ENCODE data around the gene KCNK5.

- no peak for TF ChIP-seq CTCF (IDR thresholded peaks at IDR 0.05)
- no peak for TF ChIP-seq EP300 (IDR thresholded peaks at IDR 0.05)
- TF ChIP-seq POLR2A (IDR thresholded peaks at IDR 0.05; ENCODE audit: low read depth), result no peak
Measured at GRCh38 chr6:39170389-39170788, 58.9 kb downstream of the KCNK5 start.
